ENCODE measurements around the gene SEPHS1. TPM values are rescaled to one million over a fixed set of nuclear protein-coding genes. Genes with fewer than 3 reads are reported as not detected.

The SEPHS1 gene
- total and polyA plus RNA-seq, 2 donors from 2014 or later: 48.8 to 53.5 TPM

DNA sequence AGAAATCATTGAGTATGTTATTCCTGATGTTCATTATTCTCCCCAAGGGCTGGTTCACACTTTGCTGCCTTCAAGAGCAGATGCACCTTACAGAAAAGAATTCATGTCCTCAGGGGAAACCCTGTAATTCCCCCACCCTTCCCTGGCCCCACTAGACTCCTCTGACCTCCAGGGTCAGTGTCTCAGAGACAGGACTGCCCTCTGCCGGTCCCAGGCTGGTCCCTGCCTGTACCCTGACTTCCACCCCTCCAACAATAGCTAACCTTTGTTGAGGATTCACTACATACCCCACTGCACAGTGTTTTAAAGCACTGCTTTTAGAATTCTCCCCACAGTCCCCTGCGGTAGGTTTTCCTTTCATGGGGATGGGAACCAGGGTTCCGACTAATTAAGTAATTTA, 4.4 kb upstream of the SEPHS1 start:
- H3K9me3 ChIP-seq (ENCODE audit: control insufficient read depth in 2 of 3, insufficient read depth in 1 of 3, low read length in 3 of 3): no peaks in the 10 kb centered on the region
- DNase-seq (no peak), FAIRE-seq (no peak)
- TF ChIP-seq, protein P1, sequence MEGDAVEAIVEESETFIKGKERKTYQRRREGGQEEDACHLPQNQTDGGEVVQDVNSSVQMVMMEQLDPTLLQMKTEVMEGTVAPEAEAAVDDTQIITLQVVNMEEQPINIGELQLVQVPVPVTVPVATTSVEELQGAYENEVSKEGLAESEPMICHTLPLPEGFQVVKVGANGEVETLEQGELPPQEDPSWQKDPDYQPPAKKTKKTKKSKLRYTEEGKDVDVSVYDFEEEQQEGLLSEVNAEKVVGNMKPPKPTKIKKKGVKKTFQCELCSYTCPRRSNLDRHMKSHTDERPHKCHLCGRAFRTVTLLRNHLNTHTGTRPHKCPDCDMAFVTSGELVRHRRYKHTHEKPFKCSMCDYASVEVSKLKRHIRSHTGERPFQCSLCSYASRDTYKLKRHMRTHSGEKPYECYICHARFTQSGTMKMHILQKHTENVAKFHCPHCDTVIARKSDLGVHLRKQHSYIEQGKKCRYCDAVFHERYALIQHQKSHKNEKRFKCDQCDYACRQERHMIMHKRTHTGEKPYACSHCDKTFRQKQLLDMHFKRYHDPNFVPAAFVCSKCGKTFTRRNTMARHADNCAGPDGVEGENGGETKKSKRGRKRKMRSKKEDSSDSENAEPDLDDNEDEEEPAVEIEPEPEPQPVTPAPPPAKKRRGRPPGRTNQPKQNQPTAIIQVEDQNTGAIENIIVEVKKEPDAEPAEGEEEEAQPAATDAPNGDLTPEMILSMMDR (IDR thresholded peaks at IDR 0.05; ENCODE audit: borderline replicate concordance, extremely low read depth, insufficient read depth): no peak
- intact Hi-C loops (cut with DNase I): no loop called here
- H3K9ac ChIP-seq (ENCODE audit: low read length in 3 of 3): no peak overlapping the region
- H3K4me3 ChIP-seq (ENCODE audit: low read length in 3 of 3): no peak overlapping the region
- no peaks in the 10 kb centered on the region for H3K36me3 ChIP-seq (ENCODE audit: control insufficient read depth in 2 of 3, insufficient read depth in 3 of 3, low read length in 3 of 3)
- no peak overlapping the region for H3K27ac ChIP-seq (ENCODE audit: low read depth in 2 of 2, low read length in 2 of 2)
- no peaks in the 10 kb centered on the region for H3K27me3 ChIP-seq (ENCODE audit: control insufficient read depth, insufficient read depth, low read length)
- peaks cover 0 to 11% (median 0%) of the 10 kb centered on the region in 3 donors for H3K4me1 ChIP-seq (ENCODE audit: control insufficient read depth in 2 of 3, insufficient read depth in 2 of 3, low read depth in 1 of 3, low read length in 3 of 3)

DNA sequence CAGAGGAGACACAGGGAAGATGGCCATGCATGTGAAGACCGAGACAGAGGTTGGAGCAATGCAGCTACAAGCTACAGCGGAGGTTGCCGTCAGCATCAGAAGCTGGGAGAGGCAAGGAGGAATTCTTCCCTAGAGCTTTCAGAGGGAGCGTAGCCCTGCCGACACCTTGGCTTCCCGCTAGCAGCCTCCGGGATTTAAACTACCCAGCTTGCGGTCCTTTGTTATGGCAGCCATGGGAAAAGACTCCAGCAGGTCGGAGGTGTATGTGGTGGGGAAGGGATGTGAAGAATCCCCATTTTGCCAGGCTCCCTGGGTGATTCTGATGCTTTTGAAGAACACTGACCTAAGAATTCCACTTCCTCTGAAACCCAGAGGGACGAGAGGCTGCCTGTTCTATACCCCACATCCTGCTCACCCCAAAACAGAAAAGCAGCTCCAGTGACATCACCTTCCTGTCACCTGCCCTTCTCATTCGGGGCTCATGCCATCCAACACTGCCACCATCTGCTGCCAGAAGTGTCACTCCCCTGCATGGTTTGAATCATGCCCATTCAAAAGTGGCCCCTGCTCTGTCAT, 3.3 kb upstream of the SEPHS1 start:
- intact Hi-C loops (cut with DNase I): no loop called here
- no peak overlapping the region for H3K9ac ChIP-seq (ENCODE audit: low read length in 3 of 3)
- H3K36me3 ChIP-seq (ENCODE audit: control insufficient read depth in 2 of 3, insufficient read depth in 3 of 3, low read length in 3 of 3): no peaks in the 10 kb centered on the region
- FAIRE-seq: no peak
- no peaks in the 10 kb centered on the region for H3K9me3 ChIP-seq (ENCODE audit: control insufficient read depth in 2 of 3, insufficient read depth in 1 of 3, low read length in 3 of 3)
- H3K27me3 ChIP-seq (ENCODE audit: control insufficient read depth, insufficient read depth, low read length): no peaks in the 10 kb centered on the region
- H3K4me3 ChIP-seq (ENCODE audit: low read length in 3 of 3): no peak overlapping the region
- H3K27ac ChIP-seq (ENCODE audit: low read depth in 2 of 2, low read length in 2 of 2): no peak overlapping the region
- TF ChIP-seq, protein P1 (IDR thresholded peaks at IDR 0.05; ENCODE audit: borderline replicate concordance, extremely low read depth, insufficient read depth): no peak
- no peak for DNase-seq
- H3K4me1 ChIP-seq (ENCODE audit: control insufficient read depth in 2 of 3, insufficient read depth in 2 of 3, low read depth in 1 of 3, low read length in 3 of 3): peaks cover 0 to 11% (median 0%) of the 10 kb centered on the region in 3 donors

DNA sequence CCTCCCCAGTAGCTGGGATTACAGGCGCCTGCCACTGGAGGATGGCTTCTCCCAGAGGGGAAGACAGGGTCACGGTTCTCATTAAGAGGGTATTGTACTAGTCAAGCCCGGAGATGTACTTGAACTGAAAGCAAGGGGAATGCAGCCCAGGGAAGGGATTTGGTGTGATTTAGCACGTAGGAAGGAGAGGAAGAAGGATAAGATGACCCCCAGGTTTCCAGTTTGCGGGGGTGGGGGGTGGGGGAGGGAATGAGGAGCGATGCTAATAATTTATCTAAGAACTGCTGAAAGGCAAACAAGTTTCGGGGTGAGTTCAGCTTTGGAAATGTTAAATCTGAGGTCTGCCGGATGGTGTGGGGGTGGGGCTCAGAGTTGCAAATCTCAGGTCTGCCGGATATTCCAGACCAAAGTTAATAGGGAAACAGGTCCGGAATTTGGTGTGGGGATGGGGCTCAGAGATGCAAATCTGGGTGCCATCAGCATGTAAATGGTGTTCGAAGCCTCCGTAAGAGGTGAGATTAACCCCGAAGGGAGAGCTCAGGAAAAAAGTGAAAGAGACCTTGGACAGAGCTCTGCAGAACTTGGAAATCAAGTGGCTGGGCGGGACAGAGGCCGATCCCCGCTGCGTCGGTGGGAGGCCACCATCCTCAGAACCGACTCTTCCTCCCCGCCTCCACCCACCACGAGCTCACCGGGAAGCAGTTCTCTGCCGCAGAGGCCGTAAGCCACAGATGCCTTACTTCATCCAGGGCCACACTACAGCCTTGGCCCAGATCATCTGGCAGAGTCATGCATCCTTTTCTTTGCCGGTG, 1.6 kb upstream of the SEPHS1 start:
- H3K27me3 ChIP-seq (ENCODE audit: control insufficient read depth, insufficient read depth, low read length): no peaks in the 10 kb centered on the region
- peak overlapping the region in 2 of 3 donors; percentile 19 to 62 for H3K9ac ChIP-seq (ENCODE audit: low read length in 3 of 3)
- TF ChIP-seq, protein P1 (IDR thresholded peaks at IDR 0.05; ENCODE audit: borderline replicate concordance, extremely low read depth, insufficient read depth): no peak
- intact Hi-C loops (cut with DNase I): no loop called here
- DNase-seq (peak; percentile 74 to 87 (median 84)), FAIRE-seq (no peak)
- no peaks in the 10 kb centered on the region for H3K9me3 ChIP-seq (ENCODE audit: control insufficient read depth in 2 of 3, insufficient read depth in 1 of 3, low read length in 3 of 3)
- peak overlapping the region in 1 of 2 donors; percentile 80 for H3K27ac ChIP-seq (ENCODE audit: low read depth in 2 of 2, low read length in 2 of 2)
- no peaks in the 10 kb centered on the region for H3K36me3 ChIP-seq (ENCODE audit: control insufficient read depth in 2 of 3, insufficient read depth in 3 of 3, low read length in 3 of 3)
- peak overlapping the region; percentile 49 to 90 (median 67) for H3K4me3 ChIP-seq (ENCODE audit: low read length in 3 of 3)
- H3K4me1 ChIP-seq (ENCODE audit: control insufficient read depth in 2 of 3, insufficient read depth in 2 of 3, low read depth in 1 of 3, low read length in 3 of 3): peaks cover 0 to 11% (median 3%) of the 10 kb centered on the region in 3 donors
